Neural cell (in vitro differentiated cells): ENCODE results near the gene LLGL2.

ENCODE experiments used
- CTCF ChIP-seq: fragments of 450-650 bp; IDR thresholded peaks from 2 replicates; pipeline ENCODE4 v1.5.1; 2014; ENCODE audit warnings: antibody characterized with exemption, mild to moderate bottlenecking, moderate library complexity; ENCODE audit not compliant: poor library complexity, severe bottlenecking
- EP300 ChIP-seq: fragments of 450-650 bp; conservative IDR thresholded peaks from 2 replicates; pipeline ENCODE4 v1.6.1; 2014; ENCODE audit warnings: antibody characterized with exemption, mild to moderate bottlenecking, moderate library complexity; ENCODE audit not compliant: poor library complexity, severe bottlenecking
- EZH2 ChIP-seq: fragments of 200-600, 300-800 bp; shearing (Covaris generic), sonication (generic); IDR thresholded peaks from 2 replicates; pipeline ENCODE4 v1.6.1; 2014; ENCODE audit warnings: antibody characterized with exemption, low read length, borderline replicate concordance, mild to moderate bottlenecking; ENCODE audit not compliant: insufficient read depth, poor library complexity, severe bottlenecking
- MXI1 ChIP-seq: fragments of 450-650 bp; conservative IDR thresholded peaks from 2 replicates; pipeline ENCODE4 v1.6.1; 2014; ENCODE audit warnings: antibody characterized with exemption, mild to moderate bottlenecking; ENCODE audit not compliant: poor library complexity, severe bottlenecking
- POLR2AphosphoS5 ChIP-seq: IDR thresholded peaks from 2 replicates; pipeline ENCODE4 v1.6.1; 2012
- REST ChIP-seq: IDR thresholded peaks from 2 replicates; pipeline ENCODE4 v1.6.1; 2012; ENCODE audit warnings: borderline replicate concordance
- TAF1 ChIP-seq: IDR thresholded peaks from 2 replicates; pipeline ENCODE4 v1.6.1; 2012; ENCODE audit warnings: low read depth

- TF ChIP-seq CTCF: no peak
- no peak for TF ChIP-seq REST
- TF ChIP-seq EZH2: no peak
- TF ChIP-seq POLR2AphosphoS5: no peak
- no peak for TF ChIP-seq EP300
- no peak for TF ChIP-seq TAF1
- no peak for TF ChIP-seq MXI1
Observed at GRCh38 chr17:75610103-75610984, 84.8 kb downstream of the LLGL2 start.
